Measurements from ENCODE around the gene FURIN.

DNA sequence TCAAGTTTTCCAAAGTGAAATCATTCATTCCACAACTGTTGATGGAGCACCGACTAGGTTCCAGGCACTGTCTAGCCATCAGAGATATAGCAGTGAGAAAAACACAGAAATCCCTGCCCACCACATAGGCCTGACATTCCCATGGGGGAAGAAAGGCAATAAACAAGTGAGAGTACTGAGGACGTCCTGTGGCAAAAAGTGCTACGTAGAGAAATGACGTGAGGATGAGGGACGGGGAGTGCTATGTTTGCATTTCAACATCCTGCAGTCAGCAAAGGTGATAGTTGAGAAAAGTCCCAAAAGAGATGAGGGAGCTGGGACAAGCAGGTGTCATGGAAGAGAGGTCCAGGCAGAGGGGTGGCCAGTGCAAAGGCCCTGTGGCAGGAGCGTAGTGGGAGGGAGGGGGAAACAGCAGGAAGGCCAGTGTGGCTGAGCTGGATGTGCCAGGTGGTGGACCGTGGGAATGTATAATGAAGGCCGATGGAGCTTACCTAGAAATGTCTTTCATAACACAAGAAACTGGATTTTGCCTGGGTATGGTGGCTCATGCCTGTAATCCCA lies 10.4 kb upstream of the FURIN start:
- TF ChIP-seq CHD2 (IDR thresholded peaks at IDR 0.05; ENCODE audit: low read depth, low read length) (no peak), ZNF780A (CRISPR knock-in tag; IDR thresholded peaks at IDR 0.05) (no peak), MAFK (IDR thresholded peaks at IDR 0.05; ENCODE audit: low read length) (no peak), RAD51 (IDR thresholded peaks at IDR 0.05; ENCODE audit: borderline replicate concordance, low read depth) (no peak), ZNF444 (CRISPR knock-in tag; IDR thresholded peaks at IDR 0.05) (no peak), LEF1 (IDR thresholded peaks at IDR 0.05) (no peak)
- TF ChIP-seq, protein P1, sequence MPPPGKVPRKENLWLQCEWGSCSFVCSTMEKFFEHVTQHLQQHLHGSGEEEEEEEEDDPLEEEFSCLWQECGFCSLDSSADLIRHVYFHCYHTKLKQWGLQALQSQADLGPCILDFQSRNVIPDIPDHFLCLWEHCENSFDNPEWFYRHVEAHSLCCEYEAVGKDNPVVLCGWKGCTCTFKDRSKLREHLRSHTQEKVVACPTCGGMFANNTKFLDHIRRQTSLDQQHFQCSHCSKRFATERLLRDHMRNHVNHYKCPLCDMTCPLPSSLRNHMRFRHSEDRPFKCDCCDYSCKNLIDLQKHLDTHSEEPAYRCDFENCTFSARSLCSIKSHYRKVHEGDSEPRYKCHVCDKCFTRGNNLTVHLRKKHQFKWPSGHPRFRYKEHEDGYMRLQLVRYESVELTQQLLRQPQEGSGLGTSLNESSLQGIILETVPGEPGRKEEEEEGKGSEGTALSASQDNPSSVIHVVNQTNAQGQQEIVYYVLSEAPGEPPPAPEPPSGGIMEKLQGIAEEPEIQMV (tag; conservative IDR thresholded peaks at IDR 0.05; ENCODE audit: low read depth), result no peak
- TF ChIP-seq, protein P2, sequence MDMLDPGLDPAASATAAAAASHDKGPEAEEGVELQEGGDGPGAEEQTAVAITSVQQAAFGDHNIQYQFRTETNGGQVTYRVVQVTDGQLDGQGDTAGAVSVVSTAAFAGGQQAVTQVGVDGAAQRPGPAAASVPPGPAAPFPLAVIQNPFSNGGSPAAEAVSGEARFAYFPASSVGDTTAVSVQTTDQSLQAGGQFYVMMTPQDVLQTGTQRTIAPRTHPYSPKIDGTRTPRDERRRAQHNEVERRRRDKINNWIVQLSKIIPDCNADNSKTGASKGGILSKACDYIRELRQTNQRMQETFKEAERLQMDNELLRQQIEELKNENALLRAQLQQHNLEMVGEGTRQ (CRISPR knock-in tag; IDR thresholded peaks at IDR 0.05), result no peak

All from K562 (cell line).